HG03135 (cell line): ENCODE data around the gene LDB3.
"Not testable (repeated sequence)": the region's sequence is repeated elsewhere in the genome, so short reads cannot be mapped to it uniquely, and the experiment has no call there.

Experiments
- ATAC-seq: cut with Tn5 transposase; IDR thresholded peaks from one replicate; pipeline ENCODE4 v1.9.1; 2021; ENCODE audit warnings: mild to moderate bottlenecking, moderate library complexity; ENCODE audit not compliant: unreplicated experiment

The LDB3 gene

GRCh38 chr10:86668297-86669165, at the start of gene LDB3:
Gene LDB3 (plus strand): TSS chr10:86668511. CDS start chr10:86668692, 181 bp downstream.
- ATAC-seq = peak; percentile 66

GRCh38 chr10:86628311-86628710, 40.0 kb upstream of the LDB3 start:
- no peak for ATAC-seq

GRCh38 chr10:86630079-86630478, 38.2 kb upstream of the LDB3 start:
- no peak for ATAC-seq

- no peak for ATAC-seq
These were observed 36.1 kb upstream of the LDB3 start for GRCh38 chr10:86632009-86632800.

GRCh38 chr10:86632951-86633350, 35.4 kb upstream of the LDB3 start:
- no peak for ATAC-seq

- ATAC-seq = no peak
These were observed 32.9 kb upstream of the LDB3 start for GRCh38 chr10:86635402-86635801.

GRCh38 chr10:86636311-86636710, 32.0 kb upstream of the LDB3 start:
- ATAC-seq = no peak

GRCh38 chr10:86642021-86642420, 26.3 kb upstream of the LDB3 start:
- no peak for ATAC-seq

GRCh38 chr10:86642499-86642898, 25.8 kb upstream of the LDB3 start:
- no peak for ATAC-seq

- ATAC-seq = peak; percentile 47
These were observed 24.0 kb upstream of the LDB3 start for GRCh38 chr10:86644152-86644793.

GRCh38 chr10:86644794-86645445, 23.4 kb upstream of the LDB3 start:
- no peak for ATAC-seq

GRCh38 chr10:86645621-86646165, 22.6 kb upstream of the LDB3 start:
- ATAC-seq = not testable (repeated sequence)

- ATAC-seq = no peak
These were observed 21.8 kb upstream of the LDB3 start for GRCh38 chr10:86646532-86646931.

GRCh38 chr10:86646933-86647332, 21.4 kb upstream of the LDB3 start:
- ATAC-seq = no peak

- ATAC-seq = no peak
These were observed 20.3 kb upstream of the LDB3 start for GRCh38 chr10:86647773-86648703.

- no peak for ATAC-seq
These were observed 19.4 kb upstream of the LDB3 start for GRCh38 chr10:86648704-86649427.

- ATAC-seq = no peak
These were observed 18.7 kb upstream of the LDB3 start for GRCh38 chr10:86649471-86650150.

GRCh38 chr10:86650151-86650550, 18.2 kb upstream of the LDB3 start:
- no peak for ATAC-seq
